Inflammatory macrophage (primary cell): ENCODE measurements around the gene CLSTN2.

Source experiments
- DNase-seq, 2 donors: peaks; one replicate each; pipeline ENCODE4 v3.0.0-alpha.2; 2020 to 2022

Gene CLSTN2

GRCh38 chr3:140007911-140008869, 73.2 kb downstream of the CLSTN2 start:
- DNase-seq: no peak

DNA sequence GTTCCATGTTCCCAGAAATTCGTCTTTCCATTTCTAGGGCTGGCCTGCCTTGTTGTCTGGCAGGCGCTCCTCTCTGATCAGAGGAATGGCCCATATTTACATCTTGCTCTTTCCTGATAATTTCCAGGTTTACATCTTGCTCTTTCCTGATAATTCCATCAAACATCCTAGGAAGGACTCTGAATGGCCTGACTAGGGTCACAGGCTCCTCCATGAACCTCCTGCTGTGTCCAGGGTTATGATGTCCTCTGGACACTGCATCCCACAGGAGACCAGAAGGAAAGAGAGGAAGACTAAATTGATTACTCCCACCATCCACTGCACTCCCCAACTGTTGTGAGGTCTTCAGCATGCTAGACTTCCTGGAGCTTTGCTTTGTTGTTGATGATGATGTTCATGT, 75.4 kb downstream of the CLSTN2 start:
- DNase-seq: no peak

DNA sequence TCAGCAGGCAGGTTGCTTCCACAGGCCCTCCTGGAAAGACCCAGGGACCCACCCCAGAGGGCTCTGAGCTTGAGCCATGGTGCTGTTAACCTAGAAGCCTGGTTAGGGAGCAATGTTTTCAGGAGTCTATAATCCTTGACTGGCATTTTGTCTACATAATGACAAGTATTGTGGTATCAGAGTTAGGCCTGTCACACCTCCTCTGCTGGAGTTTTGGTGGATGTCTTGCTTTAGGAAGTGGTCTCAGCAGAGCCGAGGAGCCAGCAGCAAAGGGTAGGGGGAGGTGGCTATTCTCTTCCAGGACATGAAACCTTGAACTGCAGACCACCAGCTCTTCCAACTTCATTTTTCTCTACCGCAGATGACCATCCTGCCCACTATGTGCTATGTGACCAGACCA, 76.1 kb downstream of the CLSTN2 start:
- DNase-seq: no peak

GRCh38 chr3:140011611-140012277, 76.8 kb downstream of the CLSTN2 start:
- no peak for DNase-seq

- DNase-seq: no peak
These were observed 78.2 kb downstream of the CLSTN2 start for GRCh38 chr3:140013220-140013619.

- DNase-seq: no peak
These were observed 80.0 kb downstream of the CLSTN2 start for GRCh38 chr3:140014831-140015495.

GRCh38 chr3:140015741-140016140, 80.8 kb downstream of the CLSTN2 start:
- DNase-seq: no peak

GRCh38 chr3:140018556-140018955, 83.6 kb downstream of the CLSTN2 start:
- no peak for DNase-seq

GRCh38 chr3:140019946-140020345, 85.0 kb downstream of the CLSTN2 start:
- no peak for DNase-seq

DNA sequence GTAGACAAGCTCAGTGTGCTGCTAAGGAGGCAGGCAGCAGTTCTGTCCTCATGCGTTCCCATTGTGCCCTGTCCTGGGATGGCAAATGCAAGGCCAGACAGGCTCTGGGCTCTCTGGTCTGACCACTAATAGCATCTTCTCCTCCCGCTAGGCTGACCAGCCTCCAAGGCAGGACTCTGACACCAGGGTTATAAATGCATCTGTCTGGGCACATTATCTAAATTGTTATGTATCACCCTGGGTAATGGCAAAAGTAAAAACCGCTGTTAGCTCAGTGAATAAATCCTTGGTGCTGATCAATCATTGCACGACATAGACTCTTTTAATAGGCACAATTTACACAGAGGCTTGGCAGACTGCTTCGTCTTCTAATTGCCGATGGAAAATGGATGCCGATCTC, 85.6 kb downstream of the CLSTN2 start:
- no peak for DNase-seq

DNA sequence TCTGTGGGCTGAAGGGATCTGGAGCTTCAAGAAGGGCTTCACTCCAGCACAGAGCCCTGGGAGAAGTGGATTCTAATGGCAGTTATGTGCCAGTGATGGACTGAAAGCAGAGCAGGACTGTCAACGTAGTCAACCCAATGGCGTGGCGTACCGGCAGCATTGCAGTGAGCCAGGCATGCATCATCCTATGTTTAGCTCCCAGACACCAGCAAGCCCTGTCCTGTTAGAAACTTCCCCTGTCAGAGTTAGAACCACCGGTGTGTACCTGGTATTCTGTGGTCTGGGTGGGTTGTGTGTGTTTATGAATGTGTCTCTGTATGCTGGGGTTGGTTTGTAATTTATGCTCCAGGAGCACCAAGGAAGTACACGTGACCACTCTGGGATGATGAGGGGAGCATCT, 86.3 kb downstream of the CLSTN2 start:
- DNase-seq: no peak

DNA sequence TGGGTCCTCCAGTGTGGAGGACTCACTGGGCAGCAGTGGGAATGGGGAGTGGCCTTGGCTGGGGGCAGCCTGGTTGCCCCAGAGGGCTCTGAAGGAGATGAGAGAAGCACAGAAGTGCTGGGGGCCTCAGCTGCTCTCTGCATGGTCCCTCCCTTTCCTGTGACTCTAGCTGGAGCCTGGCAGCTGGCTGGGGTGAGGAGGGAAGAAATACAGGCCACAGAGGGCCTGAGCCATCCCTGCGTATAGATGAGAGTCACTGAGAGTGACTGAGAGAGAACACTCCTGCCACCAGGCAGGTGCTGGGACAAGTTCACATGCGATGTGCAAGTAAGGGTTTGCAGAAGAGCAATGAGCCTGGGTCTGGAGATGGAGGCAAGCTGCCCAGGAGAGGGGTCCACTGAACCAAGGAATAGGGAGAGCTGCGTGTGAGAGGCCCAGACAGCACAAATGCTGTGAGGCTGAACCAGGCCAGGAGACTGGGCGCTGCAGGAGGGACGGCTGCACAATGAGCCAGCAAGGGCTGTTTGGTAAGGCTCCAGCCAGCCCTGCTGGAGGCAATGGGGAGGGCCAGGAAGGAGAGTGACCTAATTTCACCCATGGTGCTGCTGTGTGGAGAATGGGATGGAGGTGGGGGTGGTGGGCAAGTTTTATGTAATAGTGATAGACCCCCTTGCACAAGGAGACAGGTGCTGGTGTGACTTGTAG, 87.2 kb downstream of the CLSTN2 start:
- DNase-seq: no peak

GRCh38 chr3:140023616-140024530, 88.9 kb downstream of the CLSTN2 start:
- no peak for DNase-seq

- DNase-seq: no peak
These were observed 96.2 kb downstream of the CLSTN2 start for GRCh38 chr3:140031170-140031569.

- no peak for DNase-seq
These were observed 99.1 kb downstream of the CLSTN2 start for GRCh38 chr3:140034058-140034457.

GRCh38 chr3:140035871-140036270, 100.9 kb downstream of the CLSTN2 start:
- no peak for DNase-seq

DNA sequence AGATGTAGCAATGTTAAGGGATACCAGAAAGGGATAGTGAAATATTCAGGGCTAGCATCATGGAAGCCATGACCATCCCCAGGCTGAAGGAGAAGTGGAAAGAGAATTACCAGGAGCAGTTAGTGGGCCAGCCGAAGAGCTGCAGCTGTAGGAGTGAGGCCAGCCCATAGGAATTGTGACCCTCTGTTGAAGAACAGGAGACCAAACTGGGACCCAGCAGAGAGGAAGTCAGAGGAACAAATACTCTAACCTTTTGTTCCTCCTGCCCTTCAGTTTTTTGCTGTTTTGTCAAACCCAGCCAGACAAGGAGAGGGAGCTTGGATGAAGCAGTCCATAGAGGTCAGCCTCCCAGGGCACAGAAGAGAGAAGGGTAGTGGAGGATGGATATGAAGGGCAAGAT, 115.4 kb downstream of the CLSTN2 start:
- no peak for DNase-seq

DNA sequence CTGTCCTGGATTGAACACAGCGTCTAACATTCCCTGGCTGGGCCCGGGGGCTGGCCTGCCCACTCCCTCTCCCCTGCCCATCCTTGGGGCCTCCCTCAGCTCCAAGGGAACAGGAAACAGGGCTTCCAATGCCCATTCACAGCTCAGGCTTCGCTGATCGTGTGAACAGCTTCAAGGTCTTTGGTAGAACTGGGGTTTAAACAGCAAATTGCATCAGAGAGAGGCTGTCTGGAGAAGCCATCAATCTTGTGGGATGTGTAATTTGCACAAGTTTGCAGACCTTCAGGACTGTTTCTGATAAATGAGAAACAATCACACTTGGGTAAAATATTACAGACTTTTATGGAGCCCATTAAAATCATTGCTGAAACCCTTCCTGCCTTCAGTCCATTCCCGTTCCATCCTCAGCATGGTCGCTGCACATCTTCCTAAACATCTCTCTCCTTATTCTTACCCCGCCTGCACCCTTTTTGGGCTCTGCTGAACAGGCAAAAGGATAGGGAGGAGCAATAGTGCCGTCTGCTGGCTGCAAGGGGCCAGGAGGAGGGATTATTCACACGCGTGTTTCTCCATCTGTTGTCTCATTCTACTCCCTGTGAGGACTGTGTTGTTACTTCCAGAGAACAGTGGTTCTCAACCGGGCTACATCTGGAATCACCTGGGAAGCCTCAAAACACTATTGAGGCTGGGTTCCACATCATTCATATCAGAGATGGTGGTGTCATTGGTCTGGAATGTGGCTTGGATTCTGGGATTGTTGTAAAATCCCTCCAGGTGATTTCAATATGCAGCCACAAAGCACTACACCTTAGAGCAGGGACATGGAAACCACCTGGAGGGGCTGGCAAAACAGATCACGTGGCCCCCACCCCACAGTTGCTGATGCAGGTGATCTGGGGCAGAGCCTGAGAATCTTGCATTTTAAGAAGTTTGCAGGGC, 116.3 kb downstream of the CLSTN2 start:
- DNase-seq: no peak

DNA sequence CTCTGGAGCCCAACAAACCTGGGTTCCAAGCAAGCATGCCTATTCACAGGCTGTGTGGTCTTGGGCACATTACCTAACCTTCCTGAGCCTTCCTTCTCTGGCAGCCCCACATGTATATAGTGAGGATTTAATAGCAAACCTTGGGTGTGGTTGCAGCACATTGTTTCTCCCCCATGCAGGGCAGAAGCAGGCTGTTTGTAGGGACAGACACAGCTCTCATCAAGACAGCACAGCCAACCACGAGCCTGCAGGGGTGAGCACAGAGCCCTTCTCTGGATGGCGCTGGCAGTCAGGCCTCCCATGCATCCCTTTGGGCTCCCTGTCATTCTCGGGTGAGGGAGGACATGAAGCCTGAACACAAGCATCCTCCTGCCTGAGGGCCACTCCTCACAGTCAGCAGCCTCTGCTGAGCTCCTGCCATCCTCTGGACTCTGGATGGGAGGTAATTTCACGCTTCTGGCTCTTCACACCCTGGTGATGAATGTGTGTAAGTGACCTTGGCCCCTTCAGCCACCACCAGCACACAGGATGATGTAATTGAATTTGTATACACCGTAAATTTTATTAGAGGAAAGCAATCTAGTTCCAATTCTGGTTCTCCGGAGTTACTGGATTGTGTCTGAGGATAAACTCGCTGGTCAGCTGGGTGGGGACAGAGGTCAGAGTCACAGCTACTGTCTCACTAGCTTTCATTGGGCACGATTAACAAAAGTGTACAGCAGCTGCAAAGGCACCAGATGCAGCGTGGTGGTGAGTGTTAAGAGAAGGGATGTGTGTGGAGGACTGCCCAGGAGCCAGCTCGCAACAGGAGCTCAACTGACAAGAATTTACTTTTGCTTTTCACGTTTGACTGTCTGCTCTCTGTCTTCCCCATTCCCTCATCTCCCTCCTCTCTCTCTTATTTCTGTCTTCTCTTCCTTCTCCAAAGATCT, 118.1 kb downstream of the CLSTN2 start:
- no peak for DNase-seq
